Testis (tissue), 3 donors: ENCODE data around the gene DPH2. TPM values are rescaled to one million over a fixed set of nuclear protein-coding genes. Genes with fewer than 3 reads are reported as not detected.

ENCODE experiments used
- DNase-seq: peaks from one replicate; pipeline ENCODE4 v3.0.0-alpha.2; 2019
- H3K27ac ChIP-seq, 2 donors: fragments of 200-600 bp; sonication (generic); one replicate each; pipeline ENCODE4 v1.5.1; 2019
- H3K27me3 ChIP-seq: fragments of 200-600 bp; sonication (generic); one replicate; pipeline ENCODE4 v1.5.1; 2019
- H3K36me3 ChIP-seq: fragments of 200-600 bp; sonication (generic); one replicate; pipeline ENCODE4 v1.5.1; 2017; ENCODE audit warnings: low read depth; ENCODE audit errors: missing control alignments
- H3K4me1 ChIP-seq: fragments of 200-600 bp; sonication (generic); one replicate; pipeline ENCODE4 v1.5.1; 2019
- H3K4me3 ChIP-seq, 2 donors: fragments of 200-600 bp; sonication (generic); one replicate each; pipeline ENCODE4 v1.5.1; 2017 to 2019
- H3K9me3 ChIP-seq: fragments of 200-600 bp; sonication (generic); one replicate; pipeline ENCODE4 v1.5.1; 2017
- CTCF ChIP-seq, 3 experiments: fragments of 450-650 bp in 2 of 3; fragments of 200-600 bp in 1 of 3; sonication (generic) in 1 of 3; IDR thresholded peaks; one replicate each; pipeline ENCODE4 v1.5.1; 2016 to 2019; ENCODE audit warnings: antibody characterized with exemption in 3 of 3, mild to moderate bottlenecking in 2 of 3, moderate library complexity in 1 of 3
- POLR2A ChIP-seq: fragments of 450-650 bp; IDR thresholded peaks from one replicate; pipeline ENCODE4 v1.6.1; 2017; ENCODE audit warnings: antibody characterized with exemption, mild to moderate bottlenecking, moderate library complexity
- WGBS, 2 donors: methylation state at CpG; one replicate each; pipeline ENCODE4 v1.1.5; 2018; 5-methylcytosine and 5-hydroxymethylcytosine counted together
- intact Hi-C: fragments of 100-400 bp; cut with DNase I; formaldehyde crosslinking; loops from one replicate; pipeline ENCODE4 v1.15.1; 2023; ENCODE audit warnings: low total_unique reads
- polyA plus RNA-seq: library from polyadenylated mRNA; stranded (reverse); fragments of 350-450 nt; fragmentation: Illumina TruSeq; extraction: RNeasy Lipid Tissue Mini Kit (QIAGEN cat#74804); gene quantifications from one replicate; pipeline ENCODE4 v1.2.3, GENCODE V29; 2014; ENCODE audit warnings: low read depth, low replicate concordance; ENCODE audit not compliant: insufficient read depth
- total RNA-seq, 2 donors: library from RNA; depleted of rRNA; stranded (reverse); fragments of >200 nt; gene quantifications; one replicate each; pipeline ENCODE4 v1.2.3, GENCODE V29; 2016

DPH2 gene
- total and polyA plus RNA-seq, 3 donors from 2014 or later: 27.6 to 44.7 (median 39.4) TPM

GRCh38 chr1:43936431-43937151, 33.2 kb upstream of the DPH2 start:
- peaks cover 15% of the 10 kb centered on the region for H3K4me1 ChIP-seq
- peak; percentile 40 for DNase-seq
- TF ChIP-seq POLR2A (no peak), CTCF (IDR thresholded peaks at IDR 0.05) (no peak)
- no peak overlapping the region for H3K27ac ChIP-seq
- H3K4me3 ChIP-seq: peak overlapping the region; percentile 34 to 40
- 8% methylated on average over 42 of the region's 56 CpGs; no CpG with 5 or more reads in 1 of the 2 donors for WGBS, 2 donors
- H3K27me3 ChIP-seq: no peaks in the 10 kb centered on the region
- intact Hi-C loops: loop anchor here (2.0 to 10.0 kb wide), 2 partner anchors 174 to 402 kb away; partner anchors contain the start of gene PTPRF
- no peaks in the 10 kb centered on the region for H3K9me3 ChIP-seq
- H3K36me3 ChIP-seq: no peaks in the 10 kb centered on the region

- no peak overlapping the region for H3K27ac ChIP-seq
- no peak for DNase-seq
- TF ChIP-seq POLR2A (no peak), CTCF (IDR thresholded peaks at IDR 0.05) (no peak)
- no peak overlapping the region for H3K4me3 ChIP-seq
- H3K27me3 ChIP-seq: no peaks in the 10 kb centered on the region
- no peaks in the 10 kb centered on the region for H3K9me3 ChIP-seq
- H3K36me3 ChIP-seq: no peaks in the 10 kb centered on the region
- intact Hi-C loops: loop anchor here (2.0 to 10.0 kb wide), 2 partner anchors 175 to 403 kb away; partner anchors contain the start of gene PTPRF
- H3K4me1 ChIP-seq: peaks cover 15% of the 10 kb centered on the region
- WGBS, 2 donors: 91% methylated on average over 7 to 8 of the region's 8 CpGs
Observed at GRCh38 chr1:43937179-43937865, 32.5 kb upstream of the DPH2 start.

- no peak for DNase-seq
- 88 to 92% methylated on average over 10 of the region's 10 CpGs for WGBS, 2 donors
- Histone ChIP-seq H3K27ac (no peak overlapping the region), H3K36me3 (no peaks in the 10 kb centered on the region), H3K9me3 (no peaks in the 10 kb centered on the region), H3K27me3 (no peaks in the 10 kb centered on the region), H3K4me1 (peaks cover 14% of the 10 kb centered on the region), H3K4me3 (no peak overlapping the region)
- TF ChIP-seq POLR2A: no peak
- TF ChIP-seq CTCF (IDR thresholded peaks at IDR 0.05): no peak
- intact Hi-C loops: loop anchor here (10.0 kb wide), 1 partner anchor 404 kb away; the partner anchor contains the start of gene PTPRF
Observed at GRCh38 chr1:43938383-43938782, 31.4 kb upstream of the DPH2 start.

- DNase-seq: no peak
- no peak for TF ChIP-seq POLR2A
- H3K4me3 ChIP-seq: no peak overlapping the region
- intact Hi-C loops: loop anchor here (10.0 kb wide), 1 partner anchor 404 kb away; the partner anchor contains the start of gene PTPRF
- H3K27ac ChIP-seq: no peak overlapping the region
- peaks cover 7% of the 10 kb centered on the region for H3K4me1 ChIP-seq
- 62 to 74% methylated on average over 3 of the region's 3 CpGs for WGBS, 2 donors
- no peaks in the 10 kb centered on the region for H3K36me3 ChIP-seq
- H3K27me3 ChIP-seq: no peaks in the 10 kb centered on the region
- no peaks in the 10 kb centered on the region for H3K9me3 ChIP-seq
Observed at GRCh38 chr1:43938892-43939587, 30.8 kb upstream of the DPH2 start.

DNA sequence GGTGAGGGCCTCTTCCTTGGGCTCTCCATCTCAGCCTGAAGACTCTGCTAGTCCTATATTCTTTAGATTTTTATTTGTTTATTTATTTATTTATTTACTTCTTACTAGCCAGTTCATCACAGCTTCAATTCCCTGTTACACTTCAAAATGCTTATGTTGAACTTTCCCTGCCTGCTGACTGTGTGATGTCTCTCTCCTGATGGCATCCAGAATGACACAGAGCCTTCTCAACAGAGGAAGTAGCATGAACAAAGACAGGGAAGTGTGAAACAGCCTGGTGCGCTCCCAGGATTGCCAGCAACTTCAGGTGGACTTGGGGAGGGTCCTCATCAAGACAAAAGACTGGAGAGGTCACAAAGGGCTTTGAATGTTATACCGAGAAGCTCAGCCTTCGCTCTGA, 27.4 kb upstream of the DPH2 start:
- Histone ChIP-seq H3K27me3 (no peaks in the 10 kb centered on the region), H3K27ac (no peak overlapping the region), H3K4me3 (no peak overlapping the region), H3K4me1 (peaks cover 9% of the 10 kb centered on the region), H3K9me3 (no peaks in the 10 kb centered on the region), H3K36me3 (no peaks in the 10 kb centered on the region)
- DNase-seq: no peak
- no peak for TF ChIP-seq POLR2A
- no peak for TF ChIP-seq CTCF (IDR thresholded peaks at IDR 0.05)
- intact Hi-C loops: no loop called here
- WGBS, 2 donors: 92 to 96% methylated on average over 3 of the region's 3 CpGs
